COLO668 (cell line): ENCODE data around the gene ATAD3B.

ENCODE experiments used
- DNase-seq: peaks from one replicate; lab custom pipeline; 2025; ENCODE audit not compliant: unreplicated experiment; lab: John Stamatoyannopoulos, UW

Gene ATAD3B

GRCh38 chr1:1543706-1544099, 72.1 kb downstream of the ATAD3B start:
- DNase-seq: no peak

GRCh38 chr1:1544544-1544943, 73.0 kb downstream of the ATAD3B start:
- no peak for DNase-seq
